ENCODE measurements around the gene NAP1L3.

DNA sequence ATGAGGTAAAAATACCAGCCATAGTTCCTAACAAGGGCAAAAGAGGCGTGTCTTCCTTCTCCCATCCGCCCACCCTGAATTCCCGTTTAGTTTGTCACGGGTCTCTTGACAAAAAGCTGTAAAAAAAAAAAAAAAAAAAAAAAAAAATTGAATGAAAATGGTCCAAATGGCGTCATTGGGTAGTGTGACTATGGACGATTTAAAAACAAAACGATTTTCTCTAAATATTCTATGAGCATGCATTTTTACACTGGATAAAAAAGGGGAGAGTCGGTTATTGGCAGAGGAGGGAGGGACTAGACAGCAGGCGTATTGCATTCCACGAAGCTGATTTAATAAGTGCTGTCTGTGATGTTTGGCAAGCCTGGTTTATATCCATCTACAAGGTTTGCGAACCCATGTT is 492 bp upstream of the NAP1L3 start, which contains the start of gene FAM133A:
- TF ChIP-seq, protein P1, sequence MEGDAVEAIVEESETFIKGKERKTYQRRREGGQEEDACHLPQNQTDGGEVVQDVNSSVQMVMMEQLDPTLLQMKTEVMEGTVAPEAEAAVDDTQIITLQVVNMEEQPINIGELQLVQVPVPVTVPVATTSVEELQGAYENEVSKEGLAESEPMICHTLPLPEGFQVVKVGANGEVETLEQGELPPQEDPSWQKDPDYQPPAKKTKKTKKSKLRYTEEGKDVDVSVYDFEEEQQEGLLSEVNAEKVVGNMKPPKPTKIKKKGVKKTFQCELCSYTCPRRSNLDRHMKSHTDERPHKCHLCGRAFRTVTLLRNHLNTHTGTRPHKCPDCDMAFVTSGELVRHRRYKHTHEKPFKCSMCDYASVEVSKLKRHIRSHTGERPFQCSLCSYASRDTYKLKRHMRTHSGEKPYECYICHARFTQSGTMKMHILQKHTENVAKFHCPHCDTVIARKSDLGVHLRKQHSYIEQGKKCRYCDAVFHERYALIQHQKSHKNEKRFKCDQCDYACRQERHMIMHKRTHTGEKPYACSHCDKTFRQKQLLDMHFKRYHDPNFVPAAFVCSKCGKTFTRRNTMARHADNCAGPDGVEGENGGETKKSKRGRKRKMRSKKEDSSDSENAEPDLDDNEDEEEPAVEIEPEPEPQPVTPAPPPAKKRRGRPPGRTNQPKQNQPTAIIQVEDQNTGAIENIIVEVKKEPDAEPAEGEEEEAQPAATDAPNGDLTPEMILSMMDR (IDR thresholded peaks at IDR 0.05): no peak
- no peak for TF ChIP-seq EZH2 (IDR thresholded peaks at IDR 0.05; ENCODE audit: borderline replicate concordance, insufficient read depth, low read depth, low read length, poor library complexity, severe bottlenecking)
